Dedifferentiated amniotic fluid mesenchymal stem cell (primary cell): Measurements from ENCODE around the gene PRXL2A.
"Not testable (repeated sequence)": the region's sequence is repeated elsewhere in the genome, so short reads cannot be mapped to it uniquely, and the experiment has no call there.

Source experiments
- DNase-seq: peaks from one replicate; pipeline ENCODE4 v3.0.0-alpha.2; 2016; ENCODE audit errors: extremely low spot score

Gene PRXL2A

GRCh38 chr10:80408242-80409101 lies at the start of gene PRXL2A:
Gene PRXL2A (plus strand): TSS chr10:80408551. CDS start chr10:80420468, 11,917 bp downstream.
- DNase-seq: no peak

- not testable (repeated sequence) for DNase-seq
Measured at GRCh38 chr10:80358925-80359324, 49.4 kb upstream of the PRXL2A start.

GRCh38 chr10:80359644-80360043 lies 48.7 kb upstream of the PRXL2A start:
- DNase-seq: no peak

- no peak for DNase-seq
Measured at GRCh38 chr10:80365510-80365909, 42.8 kb upstream of the PRXL2A start.

GRCh38 chr10:80371467-80371866 lies 36.9 kb upstream of the PRXL2A start:
- DNase-seq: no peak

- DNase-seq: no peak
Measured at GRCh38 chr10:80372675-80373074, 35.7 kb upstream of the PRXL2A start.

- DNase-seq: no peak
Measured at GRCh38 chr10:80373502-80373901, 34.8 kb upstream of the PRXL2A start.

- no peak for DNase-seq
Measured at GRCh38 chr10:80379701-80380100, 28.6 kb upstream of the PRXL2A start.

- DNase-seq: no peak
Measured at GRCh38 chr10:80380185-80380584, 28.2 kb upstream of the PRXL2A start.

- peak; percentile 41 for DNase-seq
Measured at GRCh38 chr10:80382989-80383388, 25.4 kb upstream of the PRXL2A start.

- DNase-seq: no peak
Measured at GRCh38 chr10:80390740-80391139, 17.6 kb upstream of the PRXL2A start.

- DNase-seq: no peak
Measured at GRCh38 chr10:80392250-80392649, 16.1 kb upstream of the PRXL2A start.

- no peak for DNase-seq
Measured at GRCh38 chr10:80394358-80394916, 13.9 kb upstream of the PRXL2A start.

GRCh38 chr10:80397014-80397413 lies 11.3 kb upstream of the PRXL2A start:
- no peak for DNase-seq

- no peak for DNase-seq
Measured at GRCh38 chr10:80400136-80400804, 8.1 kb upstream of the PRXL2A start.

- DNase-seq: no peak
Measured at GRCh38 chr10:80405035-80405434, 3.3 kb upstream of the PRXL2A start.

- no peak for DNase-seq
Measured at GRCh38 chr10:80405626-80406025, 2.7 kb upstream of the PRXL2A start.

GRCh38 chr10:80406204-80406603 lies 2.1 kb upstream of the PRXL2A start:
- DNase-seq: no peak

GRCh38 chr10:80407812-80408241 lies 524 bp upstream of the PRXL2A start:
- DNase-seq: no peak

GRCh38 chr10:80409121-80409520 lies 770 bp downstream of the PRXL2A start:
- DNase-seq: no peak

- no peak for DNase-seq
Measured at GRCh38 chr10:80410122-80410521, 1.8 kb downstream of the PRXL2A start.

GRCh38 chr10:80410578-80411145 lies 2.3 kb downstream of the PRXL2A start:
- no peak for DNase-seq
